ENCODE results near the gene ZNF638. TPM values are rescaled to one million over a fixed set of nuclear protein-coding genes. Genes with fewer than 3 reads are reported as not detected.
A peak's percentile ranks its signal among the peaks of the same experiment; 100 is the strongest.

Gene ZNF638
- total and polyA plus RNA-seq, 10 of the 15 experiments (the other 5 are each of a cell fraction or from before 2014, with no cell fraction given): 37.6 to 133 (median 64.5) TPM

DNA sequence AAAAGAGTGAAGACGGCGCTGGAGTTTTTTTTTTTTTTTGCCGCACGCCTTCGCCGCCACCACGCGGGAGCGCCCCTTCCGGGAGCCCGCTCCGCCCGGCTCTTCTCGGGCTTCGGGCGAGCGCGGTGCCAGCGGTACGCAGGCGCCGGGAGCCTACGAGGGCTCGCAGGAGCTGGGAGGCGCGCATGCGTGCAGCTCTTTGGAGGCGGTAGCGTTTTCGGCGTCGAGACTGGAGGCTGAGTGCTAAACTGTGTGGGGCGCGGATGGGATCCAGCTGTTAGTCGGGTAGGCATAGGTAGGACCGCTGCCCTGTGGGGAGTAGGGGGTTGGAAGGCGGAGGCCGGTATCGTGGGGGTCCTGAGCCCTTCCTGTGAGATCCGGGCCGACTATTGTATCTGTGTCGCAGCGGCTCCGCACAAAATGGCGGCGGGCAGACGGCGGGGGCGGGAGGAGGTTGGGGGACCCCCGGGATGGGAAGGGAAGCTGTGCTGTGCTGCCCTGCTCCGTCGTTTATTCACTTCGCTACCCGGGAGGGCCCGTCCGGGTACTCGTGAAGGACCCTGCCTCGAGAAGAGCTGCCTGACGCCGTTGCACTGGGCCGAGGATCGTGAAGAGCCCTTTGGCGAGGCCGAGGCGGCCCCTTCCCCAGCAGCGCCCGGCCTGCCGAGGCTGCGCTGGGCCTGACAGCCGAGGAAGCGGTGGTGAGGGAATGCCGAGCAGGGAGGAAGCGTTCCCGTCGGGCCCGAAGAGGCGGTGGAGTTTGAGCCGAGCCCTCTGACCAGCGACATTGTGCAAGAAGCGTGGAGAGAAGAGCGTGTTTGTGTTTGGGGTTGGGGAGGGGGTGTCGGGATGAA lies at the start of gene ZNF638 (continued):
- TF ChIP-seq, protein P1, sequence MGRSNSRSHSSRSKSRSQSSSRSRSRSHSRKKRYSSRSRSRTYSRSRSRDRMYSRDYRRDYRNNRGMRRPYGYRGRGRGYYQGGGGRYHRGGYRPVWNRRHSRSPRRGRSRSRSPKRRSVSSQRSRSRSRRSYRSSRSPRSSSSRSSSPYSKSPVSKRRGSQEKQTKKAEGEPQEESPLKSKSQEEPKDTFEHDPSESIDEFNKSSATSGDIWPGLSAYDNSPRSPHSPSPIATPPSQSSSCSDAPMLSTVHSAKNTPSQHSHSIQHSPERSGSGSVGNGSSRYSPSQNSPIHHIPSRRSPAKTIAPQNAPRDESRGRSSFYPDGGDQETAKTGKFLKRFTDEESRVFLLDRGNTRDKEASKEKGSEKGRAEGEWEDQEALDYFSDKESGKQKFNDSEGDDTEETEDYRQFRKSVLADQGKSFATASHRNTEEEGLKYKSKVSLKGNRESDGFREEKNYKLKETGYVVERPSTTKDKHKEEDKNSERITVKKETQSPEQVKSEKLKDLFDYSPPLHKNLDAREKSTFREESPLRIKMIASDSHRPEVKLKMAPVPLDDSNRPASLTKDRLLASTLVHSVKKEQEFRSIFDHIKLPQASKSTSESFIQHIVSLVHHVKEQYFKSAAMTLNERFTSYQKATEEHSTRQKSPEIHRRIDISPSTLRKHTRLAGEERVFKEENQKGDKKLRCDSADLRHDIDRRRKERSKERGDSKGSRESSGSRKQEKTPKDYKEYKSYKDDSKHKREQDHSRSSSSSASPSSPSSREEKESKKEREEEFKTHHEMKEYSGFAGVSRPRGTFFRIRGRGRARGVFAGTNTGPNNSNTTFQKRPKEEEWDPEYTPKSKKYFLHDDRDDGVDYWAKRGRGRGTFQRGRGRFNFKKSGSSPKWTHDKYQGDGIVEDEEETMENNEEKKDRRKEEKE (IDR thresholded peaks at IDR 0.05): no peak
- TF ChIP-seq TCF7 (IDR thresholded peaks at IDR 0.05; ENCODE audit: borderline replicate concordance): no peak
- no peak; the same call in 1 of the 2 replicates for TF ChIP-seq EED (IDR thresholded peaks at IDR 0.05; ENCODE audit: low read depth)
- TF ChIP-seq HCFC1 (IDR thresholded peaks at IDR 0.05; ENCODE audit: low read length): peak; percentile 4; the same call in 1 of the 2 replicates
- TF ChIP-seq ZZZ3 (IDR thresholded peaks at IDR 0.05; ENCODE audit: control insufficient read depth, insufficient read length, low read depth): no peak
- TF ChIP-seq NFXL1 (IDR thresholded peaks at IDR 0.05; ENCODE audit: borderline replicate concordance): no peak
- TF ChIP-seq SIN3A (IDR thresholded peaks at IDR 0.05; ENCODE audit: low read depth, low read length): peak; percentile 10; the same call in 1 of the 2 replicates
- TF ChIP-seq POLR2AphosphoS2 (IDR thresholded peaks at IDR 0.05; ENCODE audit: low read depth, low read length): peak; percentile 71; the same call in 1 of the 2 replicates
- TF ChIP-seq, protein P2, sequence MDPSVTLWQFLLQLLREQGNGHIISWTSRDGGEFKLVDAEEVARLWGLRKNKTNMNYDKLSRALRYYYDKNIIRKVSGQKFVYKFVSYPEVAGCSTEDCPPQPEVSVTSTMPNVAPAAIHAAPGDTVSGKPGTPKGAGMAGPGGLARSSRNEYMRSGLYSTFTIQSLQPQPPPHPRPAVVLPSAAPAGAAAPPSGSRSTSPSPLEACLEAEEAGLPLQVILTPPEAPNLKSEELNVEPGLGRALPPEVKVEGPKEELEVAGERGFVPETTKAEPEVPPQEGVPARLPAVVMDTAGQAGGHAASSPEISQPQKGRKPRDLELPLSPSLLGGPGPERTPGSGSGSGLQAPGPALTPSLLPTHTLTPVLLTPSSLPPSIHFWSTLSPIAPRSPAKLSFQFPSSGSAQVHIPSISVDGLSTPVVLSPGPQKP (IDR thresholded peaks at IDR 0.05; ENCODE audit: low read depth, low read length): no peak; the same call in 1 of the 2 replicates
- no peak for TF ChIP-seq MTA2 (IDR thresholded peaks at IDR 0.05; ENCODE audit: low read depth)
- TF ChIP-seq, protein P3, sequence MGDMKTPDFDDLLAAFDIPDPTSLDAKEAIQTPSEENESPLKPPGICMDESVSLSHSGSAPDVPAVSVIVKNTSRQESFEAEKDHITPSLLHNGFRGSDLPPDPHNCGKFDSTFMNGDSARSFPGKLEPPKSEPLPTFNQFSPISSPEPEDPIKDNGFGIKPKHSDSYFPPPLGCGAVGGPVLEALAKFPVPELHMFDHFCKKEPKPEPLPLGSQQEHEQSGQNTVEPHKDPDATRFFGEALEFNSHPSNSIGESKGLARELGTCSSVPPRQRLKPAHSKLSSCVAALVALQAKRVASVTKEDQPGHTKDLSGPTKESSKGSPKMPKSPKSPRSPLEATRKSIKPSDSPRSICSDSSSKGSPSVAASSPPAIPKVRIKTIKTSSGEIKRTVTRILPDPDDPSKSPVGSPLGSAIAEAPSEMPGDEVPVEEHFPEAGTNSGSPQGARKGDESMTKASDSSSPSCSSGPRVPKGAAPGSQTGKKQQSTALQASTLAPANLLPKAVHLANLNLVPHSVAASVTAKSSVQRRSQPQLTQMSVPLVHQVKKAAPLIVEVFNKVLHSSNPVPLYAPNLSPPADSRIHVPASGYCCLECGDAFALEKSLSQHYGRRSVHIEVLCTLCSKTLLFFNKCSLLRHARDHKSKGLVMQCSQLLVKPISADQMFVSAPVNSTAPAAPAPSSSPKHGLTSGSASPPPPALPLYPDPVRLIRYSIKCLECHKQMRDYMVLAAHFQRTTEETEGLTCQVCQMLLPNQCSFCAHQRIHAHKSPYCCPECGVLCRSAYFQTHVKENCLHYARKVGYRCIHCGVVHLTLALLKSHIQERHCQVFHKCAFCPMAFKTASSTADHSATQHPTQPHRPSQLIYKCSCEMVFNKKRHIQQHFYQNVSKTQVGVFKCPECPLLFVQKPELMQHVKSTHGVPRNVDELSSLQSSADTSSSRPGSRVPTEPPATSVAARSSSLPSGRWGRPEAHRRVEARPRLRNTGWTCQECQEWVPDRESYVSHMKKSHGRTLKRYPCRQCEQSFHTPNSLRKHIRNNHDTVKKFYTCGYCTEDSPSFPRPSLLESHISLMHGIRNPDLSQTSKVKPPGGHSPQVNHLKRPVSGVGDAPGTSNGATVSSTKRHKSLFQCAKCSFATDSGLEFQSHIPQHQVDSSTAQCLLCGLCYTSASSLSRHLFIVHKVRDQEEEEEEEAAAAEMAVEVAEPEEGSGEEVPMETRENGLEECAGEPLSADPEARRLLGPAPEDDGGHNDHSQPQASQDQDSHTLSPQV (IDR thresholded peaks at IDR 0.05): no peak
- no peak for TF ChIP-seq MYB (IDR thresholded peaks at IDR 0.05; ENCODE audit: borderline replicate concordance, low read depth, low read length)
- TF ChIP-seq SREBF2 (IDR thresholded peaks at IDR 0.05; ENCODE audit: low read length): no peak
- TF ChIP-seq MTA3 (IDR thresholded peaks at IDR 0.05; ENCODE audit: borderline replicate concordance, low read length): no peak
- no peak for TF ChIP-seq KDM1A (IDR thresholded peaks at IDR 0.05; ENCODE audit: borderline replicate concordance)
- TF ChIP-seq, protein P4, sequence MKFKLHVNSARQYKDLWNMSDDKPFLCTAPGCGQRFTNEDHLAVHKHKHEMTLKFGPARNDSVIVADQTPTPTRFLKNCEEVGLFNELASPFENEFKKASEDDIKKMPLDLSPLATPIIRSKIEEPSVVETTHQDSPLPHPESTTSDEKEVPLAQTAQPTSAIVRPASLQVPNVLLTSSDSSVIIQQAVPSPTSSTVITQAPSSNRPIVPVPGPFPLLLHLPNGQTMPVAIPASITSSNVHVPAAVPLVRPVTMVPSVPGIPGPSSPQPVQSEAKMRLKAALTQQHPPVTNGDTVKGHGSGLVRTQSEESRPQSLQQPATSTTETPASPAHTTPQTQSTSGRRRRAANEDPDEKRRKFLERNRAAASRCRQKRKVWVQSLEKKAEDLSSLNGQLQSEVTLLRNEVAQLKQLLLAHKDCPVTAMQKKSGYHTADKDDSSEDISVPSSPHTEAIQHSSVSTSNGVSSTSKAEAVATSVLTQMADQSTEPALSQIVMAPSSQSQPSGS (IDR thresholded peaks at IDR 0.05; ENCODE audit: low read length): no peak
- TF ChIP-seq CHD2 (IDR thresholded peaks at IDR 0.05; ENCODE audit: borderline replicate concordance, low read depth, low read length): no peak
- no peak for TF ChIP-seq KLF5 (IDR thresholded peaks at IDR 0.05; ENCODE audit: partially characterized antibody)
- TF ChIP-seq, protein P5, sequence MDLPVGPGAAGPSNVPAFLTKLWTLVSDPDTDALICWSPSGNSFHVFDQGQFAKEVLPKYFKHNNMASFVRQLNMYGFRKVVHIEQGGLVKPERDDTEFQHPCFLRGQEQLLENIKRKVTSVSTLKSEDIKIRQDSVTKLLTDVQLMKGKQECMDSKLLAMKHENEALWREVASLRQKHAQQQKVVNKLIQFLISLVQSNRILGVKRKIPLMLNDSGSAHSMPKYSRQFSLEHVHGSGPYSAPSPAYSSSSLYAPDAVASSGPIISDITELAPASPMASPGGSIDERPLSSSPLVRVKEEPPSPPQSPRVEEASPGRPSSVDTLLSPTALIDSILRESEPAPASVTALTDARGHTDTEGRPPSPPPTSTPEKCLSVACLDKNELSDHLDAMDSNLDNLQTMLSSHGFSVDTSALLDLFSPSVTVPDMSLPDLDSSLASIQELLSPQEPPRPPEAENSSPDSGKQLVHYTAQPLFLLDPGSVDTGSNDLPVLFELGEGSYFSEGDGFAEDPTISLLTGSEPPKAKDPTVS (IDR thresholded peaks at IDR 0.05; ENCODE audit: low read depth, low read length): no peak

Data from GM12878 (cell line).